NCI-H1092 (cell line): ENCODE measurements around the gene MX2.

Experiments
- DNase-seq: peaks from one replicate; lab custom pipeline; 2025; lab: John Stamatoyannopoulos, UW

Gene MX2

DNA sequence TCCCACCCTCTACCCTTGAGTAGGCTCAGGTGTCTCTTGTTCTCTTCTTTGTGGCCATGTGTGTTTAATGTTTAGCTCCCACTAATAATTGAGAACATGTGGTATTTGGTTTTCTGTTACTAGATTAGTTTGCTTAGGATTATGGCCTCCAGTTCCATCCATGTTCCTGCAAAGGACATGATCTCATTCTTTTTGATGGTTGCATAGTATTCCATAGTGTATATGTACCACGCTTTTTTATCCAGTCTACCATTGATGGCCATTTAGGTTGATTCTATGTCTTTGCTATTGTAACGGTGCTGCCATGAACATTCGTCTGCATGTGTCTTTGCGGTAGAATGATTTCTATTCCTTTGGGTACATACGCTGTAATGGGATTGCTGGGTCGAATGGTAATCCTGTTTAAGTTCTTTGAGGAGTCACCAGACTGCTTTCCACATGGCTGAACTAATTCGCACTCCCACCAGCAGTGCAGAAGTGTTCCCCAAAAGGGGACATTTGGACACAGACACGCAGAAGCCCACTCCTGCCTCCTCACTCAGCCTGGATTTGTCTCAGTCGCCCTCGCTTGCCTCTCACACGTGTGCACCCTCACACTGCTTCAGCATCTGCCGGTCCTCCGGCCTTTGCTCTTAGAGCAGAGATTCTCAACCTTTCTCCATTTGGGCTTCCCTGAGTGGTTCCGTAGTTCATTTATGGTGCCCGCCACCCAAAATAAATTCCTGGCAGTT lies 3.7 kb downstream of the MX2 start:
- DNase-seq: no peak

DNA sequence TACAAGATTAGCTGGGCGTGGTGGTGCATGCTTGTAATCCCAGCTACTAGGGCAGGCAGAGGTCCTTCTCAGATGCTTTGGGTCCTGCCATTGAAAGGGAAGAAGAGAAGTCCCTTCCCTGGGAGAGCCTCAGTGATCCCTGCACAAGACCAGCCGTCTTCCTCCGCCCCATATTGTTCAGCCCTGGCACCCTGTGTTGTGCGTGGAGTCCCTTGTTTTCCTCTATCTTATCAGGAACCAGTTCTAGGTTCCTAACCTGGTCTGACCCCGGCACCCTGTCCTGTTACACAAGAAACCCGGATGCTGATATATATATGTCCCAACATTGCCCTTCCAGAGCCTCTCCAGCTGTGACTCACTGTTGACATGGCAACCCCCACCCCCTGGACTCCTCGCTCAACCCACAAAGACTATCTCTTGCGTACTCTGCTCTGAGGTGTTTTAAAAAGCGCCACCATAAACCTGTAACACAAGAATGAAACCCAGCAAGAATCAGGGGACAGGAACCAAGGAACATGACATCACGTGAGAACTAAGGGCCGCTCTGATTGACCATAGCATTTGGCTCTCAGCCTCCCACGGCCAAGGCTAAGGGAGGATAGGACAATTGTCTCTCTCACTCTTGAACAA lies 4.8 kb downstream of the MX2 start:
- no peak for DNase-seq

DNA sequence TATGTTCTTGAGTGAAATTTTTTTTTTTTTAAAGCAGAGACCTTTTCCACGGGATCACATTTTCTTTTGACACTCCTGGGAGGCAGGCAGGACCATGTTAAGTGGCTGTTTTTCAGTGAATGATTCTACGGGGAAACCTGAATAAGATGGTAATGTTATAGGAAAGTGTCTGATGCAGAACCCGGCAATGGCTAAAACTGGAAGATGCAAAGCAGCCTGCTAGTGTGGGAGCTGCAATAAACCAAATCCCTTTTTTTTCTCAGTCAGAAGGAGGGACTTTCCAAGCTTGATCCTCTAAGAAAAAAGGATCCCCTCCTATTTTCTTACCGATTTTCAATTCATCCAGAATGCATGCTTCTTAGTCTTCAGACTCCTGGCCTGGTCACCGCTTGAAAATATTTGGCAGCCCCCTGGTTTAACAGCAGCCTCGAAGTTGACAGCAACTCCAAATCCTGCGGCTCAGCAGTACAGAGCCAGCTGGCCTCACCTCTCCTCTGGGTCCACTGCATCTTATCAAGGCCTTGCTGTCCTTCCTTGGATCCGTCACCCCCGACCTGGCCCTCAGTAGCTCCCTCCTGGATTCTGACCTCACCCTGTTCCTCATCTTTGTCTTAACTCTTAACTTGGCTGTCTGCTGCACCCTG lies 5.6 kb downstream of the MX2 start:
- DNase-seq: no peak

DNA sequence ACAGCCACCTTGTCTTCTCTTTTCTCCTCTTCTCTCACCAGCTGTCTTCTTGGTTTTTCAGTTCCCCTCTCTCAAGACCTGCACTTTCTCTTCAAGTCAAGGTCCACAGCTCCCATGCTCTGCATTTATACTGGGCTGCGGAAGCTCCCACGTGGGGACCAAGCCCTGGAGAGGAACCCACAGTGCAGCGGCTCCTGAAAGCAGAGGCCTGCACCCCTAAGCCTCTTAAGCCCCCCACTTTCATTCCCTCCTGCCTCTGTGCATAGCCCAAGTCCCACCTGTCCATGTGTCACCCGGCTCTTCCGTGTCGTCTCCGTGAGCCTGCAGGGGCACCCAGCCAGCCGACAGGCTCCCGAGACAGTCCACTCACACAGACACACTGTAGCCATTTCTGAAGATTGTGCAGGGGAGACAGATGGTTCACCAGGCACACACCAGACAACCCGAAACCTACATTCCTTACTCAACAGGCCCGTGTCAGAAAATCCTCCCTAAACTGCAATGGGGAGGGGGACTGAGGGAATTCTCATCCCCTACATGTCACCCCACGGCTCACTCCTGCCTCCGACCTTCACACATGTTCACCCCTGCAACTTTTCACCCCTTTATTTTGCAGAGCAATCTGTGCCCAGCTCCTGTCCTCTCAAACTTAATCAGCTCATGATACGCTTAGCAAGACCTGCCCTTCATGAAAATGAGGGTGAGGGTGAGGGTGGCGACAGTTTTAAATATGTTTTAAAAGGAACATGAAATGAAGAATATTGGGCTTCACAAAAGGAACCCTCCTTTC lies 6.3 kb downstream of the MX2 start:
- DNase-seq: no peak

DNA sequence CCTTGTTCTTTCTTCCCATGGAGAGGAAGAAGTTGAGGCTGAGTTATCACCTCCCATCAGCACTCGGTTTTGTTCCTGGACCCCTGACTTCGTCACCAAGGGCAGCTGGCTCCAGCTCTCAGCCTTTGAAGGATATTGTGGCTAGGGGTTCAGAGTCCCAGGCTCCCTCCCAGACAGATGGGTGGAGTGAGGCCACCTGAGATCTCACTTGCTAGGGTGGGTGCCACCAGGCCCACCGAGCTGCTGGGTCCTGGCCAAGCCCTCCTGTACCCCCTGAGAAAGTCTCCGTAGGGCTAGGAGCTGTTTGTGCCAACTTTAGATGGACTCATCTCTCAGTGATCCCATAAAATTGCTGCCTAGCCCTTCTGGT lies 6.9 kb downstream of the MX2 start:
- no peak for DNase-seq

DNA sequence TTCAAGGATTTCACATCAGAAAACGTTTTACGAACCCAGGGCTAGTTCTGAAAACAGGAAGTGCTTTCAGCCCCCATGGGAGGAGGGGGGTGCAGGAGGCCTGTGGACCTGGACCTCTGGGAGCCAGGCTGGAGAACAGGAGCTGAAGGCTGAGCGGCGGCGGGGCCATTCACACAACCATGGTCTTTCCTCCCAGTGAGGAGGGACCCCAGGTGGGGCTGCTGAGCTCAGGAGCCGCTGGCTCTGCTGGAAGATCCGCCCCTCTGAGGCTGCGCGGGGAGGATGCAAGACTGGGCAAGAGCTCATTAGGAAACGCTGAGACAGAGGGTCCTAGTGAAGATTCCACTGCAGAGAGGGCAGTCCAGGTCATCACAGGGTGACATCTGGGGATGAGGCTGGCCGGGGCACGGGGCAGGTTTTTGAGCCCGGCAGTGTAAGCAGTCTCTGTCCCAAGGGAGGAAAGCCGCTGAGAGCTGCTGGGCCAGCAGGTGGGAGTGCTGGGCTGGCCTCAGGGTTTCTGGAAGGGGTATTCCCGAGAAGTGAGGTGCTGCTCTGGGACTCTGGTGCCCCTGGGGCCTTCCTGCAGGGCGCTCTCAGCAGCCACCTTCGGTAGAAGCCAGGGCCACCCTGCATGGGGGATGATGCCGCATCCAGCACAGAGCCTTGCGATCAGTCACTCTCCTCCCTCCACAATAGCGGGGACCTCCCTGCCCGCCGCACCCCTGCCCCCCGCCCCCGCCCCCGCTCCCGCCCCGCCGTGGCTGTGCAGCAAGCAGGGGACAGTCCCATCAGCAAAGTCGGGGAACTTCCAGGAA lies 7.5 kb downstream of the MX2 start:
- DNase-seq: peak; percentile 39

DNA sequence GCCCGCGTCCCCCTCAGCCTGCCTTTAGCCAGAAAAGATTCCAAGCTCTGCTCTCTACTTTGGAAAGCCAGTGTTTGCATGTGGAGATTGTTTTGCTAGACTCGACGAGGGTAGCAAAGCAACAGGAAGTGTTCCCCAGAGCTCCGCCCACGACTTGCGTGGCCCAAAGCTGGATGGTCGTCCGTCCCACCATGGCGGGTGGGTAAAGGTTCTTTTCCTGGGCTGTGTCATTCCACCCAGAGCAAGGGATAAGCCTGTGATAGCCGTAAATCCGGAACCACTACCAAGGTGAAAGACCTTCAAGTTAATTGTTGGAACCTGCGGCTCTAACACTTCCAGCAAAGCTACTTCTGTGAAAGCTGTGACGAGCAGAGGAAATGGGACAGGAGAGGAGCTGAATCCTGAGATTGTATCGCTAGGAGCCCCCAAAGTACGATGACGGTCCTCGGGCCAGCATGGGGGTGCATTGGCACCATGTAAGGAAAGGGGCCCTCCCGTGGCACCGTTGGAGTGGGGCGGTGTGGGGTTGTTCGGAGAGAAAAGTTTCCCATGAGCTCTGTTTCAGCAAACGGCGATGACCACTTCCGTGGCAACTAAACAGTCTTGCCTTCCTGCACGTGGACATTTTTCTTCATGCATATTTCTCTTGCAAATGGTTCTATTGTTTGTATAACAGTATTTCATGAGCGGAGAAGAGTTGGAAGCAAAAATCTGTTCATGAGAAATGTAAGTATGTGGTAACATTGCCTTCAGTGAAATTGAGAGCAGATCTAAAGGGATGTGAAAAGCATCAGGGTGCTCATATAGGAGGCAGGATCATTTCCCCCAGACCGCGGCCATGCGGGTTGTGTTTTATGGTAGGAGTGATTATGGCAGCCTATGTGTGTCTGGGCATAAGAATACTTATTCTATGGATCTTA lies 8.4 kb downstream of the MX2 start:
- no peak for DNase-seq

DNA sequence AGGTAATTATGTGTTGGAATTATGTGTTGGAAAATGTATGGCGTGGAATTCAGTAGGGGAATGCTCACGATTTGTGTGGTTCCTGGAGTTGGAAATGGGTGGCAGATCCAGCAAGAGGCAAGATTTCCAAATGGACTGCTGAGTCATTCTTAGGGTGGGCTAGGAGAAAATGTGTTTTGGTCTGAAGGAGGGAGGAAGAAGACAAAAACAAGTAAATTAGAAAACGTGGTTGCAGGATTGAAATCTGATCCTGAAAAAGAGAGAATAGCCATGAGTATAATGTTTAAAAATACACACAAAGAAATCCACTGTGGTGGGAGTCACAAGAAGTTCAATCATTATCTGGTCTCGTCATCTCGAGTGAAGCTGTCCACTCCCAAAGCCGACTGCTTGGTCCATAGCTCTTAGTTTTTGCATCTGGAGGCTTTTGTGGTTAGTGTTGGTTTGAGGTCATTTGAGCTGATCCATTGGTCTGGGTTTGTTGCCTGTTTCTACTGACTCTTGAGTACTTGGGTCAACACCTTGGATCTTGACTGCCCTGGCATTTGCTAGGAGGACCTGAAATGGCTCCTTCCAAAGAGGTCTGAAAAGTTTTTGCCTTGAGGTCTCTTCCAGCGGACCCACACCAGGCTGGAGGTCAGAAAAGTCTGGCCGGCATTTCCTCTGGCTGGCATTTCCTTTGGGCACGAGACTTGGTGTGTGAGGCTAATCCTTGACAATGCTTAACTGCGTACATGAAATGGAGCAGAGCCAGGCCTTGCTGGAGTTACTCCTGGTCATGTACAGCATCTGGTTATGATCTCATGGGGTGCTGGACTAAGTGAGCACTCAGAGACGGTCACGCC lies 9.2 kb downstream of the MX2 start:
- no peak for DNase-seq

DNA sequence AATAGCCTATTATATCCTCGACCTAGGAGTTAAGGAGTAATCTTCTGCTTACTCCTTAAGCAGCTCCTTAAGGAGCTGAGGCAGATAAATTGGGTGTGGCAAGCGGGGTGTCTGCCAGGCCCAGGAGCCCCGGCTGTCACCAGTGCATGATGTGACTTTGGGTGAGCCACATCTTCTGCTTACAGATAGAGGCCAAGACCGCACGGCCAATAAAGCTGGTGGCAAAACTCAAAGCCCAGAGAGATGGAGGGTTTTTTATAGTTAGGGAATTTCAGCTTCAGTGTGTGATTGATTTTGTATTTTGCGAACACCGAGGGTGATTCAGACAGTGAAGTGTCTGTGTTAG lies 9.8 kb downstream of the MX2 start:
- DNase-seq: no peak

DNA sequence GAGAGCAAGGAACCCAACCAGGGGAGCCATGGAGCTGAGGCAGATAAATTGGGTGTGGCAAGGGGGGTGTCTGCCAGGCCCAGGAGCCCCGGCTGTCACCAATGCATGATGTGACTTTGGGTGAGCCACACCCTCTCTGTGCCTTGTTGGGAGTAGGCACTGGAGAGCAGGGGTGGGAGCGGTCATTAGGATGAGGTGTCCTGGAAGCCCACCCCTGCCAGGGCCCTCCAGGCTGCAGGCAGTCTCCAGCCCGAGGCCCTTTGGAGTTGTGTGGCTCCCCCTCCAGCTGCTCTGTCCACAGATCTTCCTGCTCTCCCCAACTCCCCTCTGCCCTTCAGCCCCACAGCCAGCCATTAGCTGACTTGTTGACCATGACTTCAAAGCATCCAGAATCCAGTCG lies 11.4 kb downstream of the MX2 start:
- DNase-seq: no peak

DNA sequence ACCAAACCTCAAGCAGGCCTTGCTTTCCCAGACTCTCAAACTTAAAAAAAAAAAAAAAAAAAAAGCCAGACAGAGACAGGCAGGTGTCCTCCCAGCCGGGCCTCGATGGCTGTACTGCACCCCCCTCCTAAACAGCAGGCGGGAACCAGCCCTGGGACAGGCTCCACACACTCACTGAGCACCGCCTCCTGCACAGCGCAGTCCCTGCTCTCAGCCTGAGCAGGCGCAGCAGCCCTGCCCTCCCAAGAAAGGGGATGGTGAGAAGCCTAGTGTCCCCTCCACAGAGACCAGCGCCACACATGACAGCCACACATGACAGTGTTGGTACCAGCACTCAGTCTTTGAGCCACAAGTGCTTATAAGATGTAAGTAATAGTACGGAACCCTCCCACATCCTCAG lies 11.9 kb downstream of the MX2 start:
- no peak for DNase-seq

DNA sequence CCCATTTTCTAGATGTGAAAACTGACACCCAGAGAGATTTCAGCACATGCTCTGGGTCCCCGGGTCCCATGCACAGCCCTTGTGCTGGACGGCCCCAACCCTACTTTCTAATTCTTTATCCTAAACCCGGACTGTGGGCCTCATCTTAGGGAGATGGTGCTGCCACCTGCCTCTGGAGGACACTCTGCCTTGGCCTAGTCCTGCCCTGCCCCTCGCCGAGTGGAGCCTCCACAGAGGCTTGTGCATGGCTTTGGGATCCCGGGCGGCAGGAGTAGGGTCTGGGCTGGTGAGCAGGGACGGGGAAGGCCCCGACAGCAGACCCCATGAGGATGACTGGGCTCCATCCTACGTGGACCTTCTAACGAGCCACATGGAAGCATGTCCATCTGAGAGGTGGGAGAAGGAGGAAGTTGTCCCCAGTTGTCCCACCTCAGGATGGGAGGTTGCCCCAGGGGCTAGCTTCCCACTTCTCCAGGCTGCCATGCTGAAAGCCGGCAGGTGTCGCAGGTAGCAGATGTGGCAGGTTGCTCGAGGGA lies 12.4 kb downstream of the MX2 start:
- DNase-seq: no peak

DNA sequence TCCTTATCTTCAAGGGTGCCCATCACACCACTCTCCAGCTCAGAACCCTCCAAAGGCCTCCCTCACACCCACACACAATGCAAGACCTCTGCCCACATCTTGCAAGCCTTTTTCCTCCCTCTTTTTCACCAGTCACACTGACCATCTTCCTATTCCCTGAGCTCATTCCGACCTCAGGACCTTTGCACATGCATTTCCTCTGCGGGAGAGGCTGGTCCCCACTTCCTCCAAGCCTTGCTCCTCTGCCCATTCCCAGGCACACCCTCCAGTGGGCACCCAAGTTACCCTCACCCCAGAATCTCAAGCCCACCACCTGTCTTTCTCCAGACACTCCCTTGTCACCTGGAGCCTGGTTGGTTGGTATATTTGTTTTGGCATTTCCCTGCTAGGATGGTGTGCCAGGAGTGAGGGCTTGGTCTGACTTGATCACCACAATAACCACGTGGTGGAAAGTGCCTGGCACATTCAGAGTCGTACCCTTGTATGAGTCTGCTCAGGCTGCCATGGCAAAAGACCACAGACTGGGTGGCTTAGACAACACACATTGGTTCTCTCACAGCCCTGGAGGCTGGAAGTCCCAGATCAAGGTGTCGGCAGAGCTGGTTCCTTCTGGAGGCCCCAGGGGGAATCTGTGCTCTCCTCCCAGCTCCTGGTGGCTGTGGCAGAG lies 13.2 kb downstream of the MX2 start:
- no peak for DNase-seq

DNA sequence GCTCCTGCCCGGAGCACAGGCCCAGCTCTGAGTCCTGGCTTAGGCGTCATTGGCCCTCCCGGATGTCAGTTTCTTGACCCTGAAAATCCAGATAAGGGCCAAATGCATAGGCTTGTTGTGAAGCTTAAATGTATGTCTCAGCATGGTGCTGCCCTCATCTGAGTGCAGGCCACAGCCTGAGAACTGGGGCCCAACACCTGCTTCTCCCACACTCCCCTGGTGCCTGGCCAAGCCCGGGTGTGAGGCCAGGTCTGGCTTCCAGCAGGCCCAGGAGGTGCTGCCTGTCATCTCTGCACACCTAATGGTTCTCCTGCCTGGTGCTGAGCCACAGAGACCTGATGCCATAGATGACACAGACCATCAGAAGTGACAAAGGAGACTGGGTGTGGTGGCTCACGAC lies 14.0 kb downstream of the MX2 start:
- DNase-seq: no peak

DNA sequence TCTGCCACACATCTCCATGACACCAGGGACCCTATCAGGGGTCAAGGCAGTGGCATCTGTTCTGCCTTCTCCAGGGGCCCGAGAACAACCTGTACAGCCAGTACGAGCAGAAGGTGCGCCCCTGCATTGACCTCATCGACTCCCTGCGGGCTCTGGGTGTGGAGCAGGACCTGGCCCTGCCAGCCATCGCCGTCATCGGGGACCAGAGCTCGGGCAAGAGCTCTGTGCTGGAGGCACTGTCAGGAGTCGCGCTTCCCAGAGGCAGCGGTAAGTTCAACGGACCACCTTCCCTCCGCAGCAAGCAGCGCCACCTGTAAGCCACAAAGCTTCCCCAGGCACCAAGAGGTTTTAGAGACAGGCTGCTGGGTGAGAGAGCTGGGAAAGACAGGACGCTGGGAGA lies 15.9 kb downstream of the MX2 start:
- no peak for DNase-seq

DNA sequence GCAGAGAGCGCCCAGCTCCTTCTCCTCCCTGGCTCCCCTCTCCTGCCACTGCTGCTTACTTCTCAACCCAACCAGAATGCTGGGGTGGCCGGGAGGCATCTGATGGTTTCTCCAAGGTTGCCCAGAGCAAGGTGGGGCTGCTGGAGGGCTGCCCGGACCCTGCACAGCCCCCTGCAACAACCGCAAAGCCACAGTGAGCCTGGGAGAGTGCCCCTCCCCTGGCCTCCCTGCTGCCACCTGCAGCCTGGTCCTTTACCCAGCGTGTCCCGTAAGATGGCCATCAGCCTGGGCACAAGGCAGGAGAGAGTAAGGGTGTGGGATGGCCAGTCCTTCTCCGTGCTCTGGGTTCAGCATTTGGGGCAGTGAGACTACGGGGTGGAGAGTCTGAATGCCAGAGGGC lies 17.0 kb downstream of the MX2 start:
- DNase-seq: no peak

DNA sequence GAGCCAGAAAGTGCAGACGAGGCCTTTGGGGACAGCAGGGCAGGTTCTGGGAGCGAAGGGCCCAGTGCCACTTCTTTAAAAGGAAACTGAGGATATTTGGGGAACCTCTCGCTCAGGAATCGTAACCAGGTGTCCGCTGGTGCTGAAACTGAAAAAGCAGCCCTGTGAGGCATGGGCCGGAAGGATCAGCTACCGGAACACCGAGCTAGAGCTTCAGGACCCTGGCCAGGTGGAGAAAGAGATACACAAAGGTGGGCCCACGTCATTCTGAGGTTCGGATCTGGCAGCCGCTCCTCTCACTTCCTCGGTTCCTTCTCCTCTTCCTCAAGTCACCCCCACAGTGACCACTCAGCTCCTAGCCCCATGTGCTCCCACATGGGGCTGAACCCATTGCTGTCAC lies 18.1 kb downstream of the MX2 start:
- DNase-seq: no peak

DNA sequence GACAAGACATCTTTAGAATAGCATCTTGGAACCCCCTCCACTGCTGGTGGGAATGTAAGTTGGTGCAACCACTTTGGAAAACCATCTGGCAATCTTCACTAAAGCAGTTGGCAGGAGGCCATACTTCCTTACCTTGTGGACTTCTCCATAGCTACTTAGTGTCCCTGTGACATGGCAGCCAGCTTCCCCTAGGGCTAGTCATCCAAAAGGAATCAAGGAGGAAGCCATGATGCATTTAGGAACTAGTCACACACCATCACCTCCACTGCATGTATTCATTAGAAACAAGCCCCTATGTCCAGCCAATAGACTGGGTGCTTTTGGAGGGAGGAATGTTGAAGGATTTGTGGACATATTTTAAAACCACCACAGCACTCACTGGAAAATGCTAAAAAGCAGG lies 19.9 kb downstream of the MX2 start:
- DNase-seq: no peak
